NCI-H1694 treated with DMSO at 0.1 percent for 48 hours (cell line): ENCODE results near the gene ST6GAL2.

Experiments
- DNase-seq: peaks from one replicate; lab custom pipeline; 2025; lab: John Stamatoyannopoulos, UW

The ST6GAL2 gene

DNA sequence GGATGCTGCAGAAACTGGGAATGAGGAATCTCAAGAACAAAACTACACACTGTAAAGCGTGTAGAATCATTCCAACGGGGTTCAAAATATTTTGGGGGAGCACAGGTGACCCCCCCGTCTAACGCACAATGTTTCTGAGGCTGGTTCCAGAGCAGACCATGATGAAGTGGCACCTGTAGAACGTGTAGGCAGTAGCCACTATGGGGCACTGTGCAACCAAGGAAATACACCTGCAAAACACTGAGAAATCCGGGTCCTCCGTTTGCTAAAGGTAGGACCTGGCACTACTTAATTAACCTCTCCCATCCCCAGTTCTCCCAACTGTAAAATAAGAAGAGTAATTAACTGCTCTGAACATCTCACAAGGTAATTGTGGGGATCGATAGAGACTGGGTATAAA is 22.6 kb downstream of the ST6GAL2 start:
- DNase-seq = no peak

DNA sequence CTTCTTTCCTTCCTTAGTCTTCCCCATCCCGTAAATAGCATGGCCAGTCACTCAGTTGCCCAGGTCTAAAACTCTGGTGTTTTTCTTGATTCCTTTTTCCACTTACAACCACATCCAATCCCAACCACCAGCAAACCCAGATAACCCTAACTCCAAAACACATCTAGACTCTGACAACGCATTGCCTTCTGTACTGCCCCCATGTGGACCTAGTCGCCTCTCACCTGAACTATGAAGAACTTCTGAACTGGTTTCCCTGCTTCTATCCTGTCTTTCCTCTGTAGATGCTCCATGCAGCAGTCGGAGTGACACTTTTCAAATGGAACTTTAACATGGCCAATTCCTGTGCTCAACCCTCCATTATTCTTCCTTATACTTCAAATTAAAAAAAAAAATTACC is 26.5 kb downstream of the ST6GAL2 start:
- DNase-seq = no peak

- no peak for DNase-seq
These were observed 27.2 kb downstream of the ST6GAL2 start for GRCh38 chr2:106858810-106859209.

DNA sequence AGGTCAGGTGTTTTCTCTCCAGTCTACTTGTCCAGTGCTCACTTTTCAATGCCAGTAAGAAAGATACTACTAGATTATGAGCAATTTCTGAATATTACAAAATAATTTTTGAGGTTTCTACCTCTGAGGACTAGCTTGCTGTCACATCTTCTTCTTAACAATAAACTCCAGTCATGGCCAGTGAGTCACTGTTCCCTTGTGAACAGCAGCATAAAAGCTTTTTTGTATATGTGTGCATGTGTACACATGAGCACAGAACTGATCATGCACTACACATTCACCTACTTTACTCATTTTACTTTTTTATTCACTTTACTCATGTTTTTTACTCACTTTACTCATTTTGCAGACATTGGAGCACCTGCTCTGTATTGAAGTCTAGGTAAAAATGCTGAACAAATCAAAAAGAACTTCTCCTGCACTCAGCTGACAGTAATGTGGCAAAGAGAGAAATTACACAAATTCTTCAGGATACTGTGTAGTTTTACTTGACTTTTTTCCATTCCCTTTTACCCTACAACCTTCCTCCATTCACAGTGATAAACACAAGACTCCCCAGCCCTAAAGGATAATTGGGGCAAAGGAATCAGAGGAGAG is 28.0 kb downstream of the ST6GAL2 start:
- no peak for DNase-seq

DNA sequence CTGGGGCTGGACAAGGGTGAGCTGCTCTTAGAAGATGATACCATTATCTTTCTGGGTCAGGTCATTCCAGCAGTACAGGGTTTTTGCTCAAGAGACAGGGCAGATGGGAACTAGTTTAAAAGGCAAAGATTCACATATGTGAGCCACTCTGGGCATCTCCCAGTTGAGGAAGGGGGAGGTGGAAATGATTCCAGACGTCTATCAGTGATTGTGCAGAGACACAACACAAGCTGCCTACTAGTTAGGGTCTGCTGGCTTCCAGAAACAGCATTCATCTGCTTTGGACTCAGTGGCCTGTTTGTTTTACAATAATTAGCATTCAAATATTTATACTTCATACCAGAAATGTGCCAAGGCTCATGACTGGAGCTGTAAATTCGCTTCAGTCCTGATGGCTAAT is 32.3 kb downstream of the ST6GAL2 start:
- DNase-seq = peak; percentile 81

- no peak for DNase-seq
These were observed 34.0 kb downstream of the ST6GAL2 start for GRCh38 chr2:106851881-106852501.

DNA sequence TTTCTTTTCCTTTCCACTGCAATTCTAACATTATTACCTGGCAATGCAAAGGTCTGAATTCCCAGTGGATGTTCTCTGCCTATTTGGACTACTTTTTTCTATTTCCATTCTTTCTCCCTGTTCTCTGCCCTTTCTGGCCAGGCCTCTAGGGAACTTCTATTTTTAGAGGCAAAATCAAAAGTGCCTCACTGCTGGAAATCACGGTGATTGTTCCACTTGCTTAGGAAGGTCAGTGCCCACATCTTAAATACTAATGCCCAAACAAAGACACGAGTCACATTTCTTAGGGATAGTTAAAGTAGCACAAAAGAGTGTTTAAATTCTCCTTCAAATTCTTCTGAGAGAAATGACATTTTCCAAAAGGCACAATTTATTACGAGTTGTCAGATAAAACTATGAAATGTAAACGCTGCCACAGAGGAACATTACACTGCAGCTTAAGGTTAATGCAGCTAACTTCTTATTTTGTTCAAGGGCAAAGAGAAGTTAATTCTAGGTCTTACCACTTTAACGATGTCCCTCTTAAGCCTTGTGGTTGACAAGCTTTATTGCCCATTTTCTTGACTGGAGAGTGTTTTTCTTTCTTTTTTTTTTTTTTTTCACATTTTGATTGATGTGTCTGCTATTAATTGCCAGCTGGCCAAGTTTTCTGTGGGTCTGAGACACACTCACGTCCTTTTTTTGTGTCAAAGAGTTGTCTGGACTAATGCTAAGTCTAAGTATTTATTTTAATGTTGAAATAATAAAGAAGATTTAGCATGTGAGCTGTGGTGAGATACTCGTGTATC is 34.7 kb downstream of the ST6GAL2 start:
- no peak for DNase-seq

DNA sequence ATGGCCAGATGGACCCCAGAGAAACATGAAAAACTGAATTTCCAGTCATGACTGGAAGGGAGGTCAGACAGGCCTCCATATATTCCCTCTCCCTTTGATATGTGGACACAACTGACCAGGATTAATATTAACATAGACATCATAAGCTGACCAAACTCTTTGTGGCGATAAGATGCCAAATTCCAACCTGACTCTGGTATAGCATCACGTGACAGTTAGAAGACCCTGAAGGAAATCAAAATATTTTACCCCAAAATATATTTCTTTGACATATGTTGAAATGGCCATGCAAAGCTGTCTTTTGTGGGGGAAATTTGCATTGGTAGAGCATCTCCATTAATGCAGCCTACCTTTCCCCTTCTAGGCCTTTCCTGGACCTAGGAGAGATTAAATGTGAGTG is 36.7 kb downstream of the ST6GAL2 start:
- no peak for DNase-seq

DNA sequence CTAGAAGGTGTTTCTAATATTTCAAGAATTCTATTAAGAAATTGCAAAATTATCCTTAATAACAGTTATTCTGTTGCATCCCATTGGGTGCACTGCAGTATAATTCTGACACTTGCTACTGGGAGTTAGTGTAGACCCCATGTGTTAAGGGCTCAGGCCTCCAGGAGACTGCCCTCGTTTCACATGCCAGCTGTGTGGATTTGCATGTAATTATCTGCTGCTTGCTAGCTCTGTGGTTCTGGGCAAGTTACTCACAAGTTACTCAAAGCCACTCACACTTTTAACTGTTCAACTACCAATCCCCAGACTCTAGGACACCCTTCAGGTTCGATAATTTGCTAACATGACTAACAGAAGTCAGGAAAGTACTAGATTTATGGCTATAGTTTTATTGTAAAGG is 38.6 kb downstream of the ST6GAL2 start:
- DNase-seq = no peak

GRCh38 chr2:106845716-106846115 is 40.3 kb downstream of the ST6GAL2 start:
- no peak for DNase-seq

GRCh38 chr2:106843910-106844250 is 42.1 kb downstream of the ST6GAL2 start:
- DNase-seq = peak; percentile 12

DNA sequence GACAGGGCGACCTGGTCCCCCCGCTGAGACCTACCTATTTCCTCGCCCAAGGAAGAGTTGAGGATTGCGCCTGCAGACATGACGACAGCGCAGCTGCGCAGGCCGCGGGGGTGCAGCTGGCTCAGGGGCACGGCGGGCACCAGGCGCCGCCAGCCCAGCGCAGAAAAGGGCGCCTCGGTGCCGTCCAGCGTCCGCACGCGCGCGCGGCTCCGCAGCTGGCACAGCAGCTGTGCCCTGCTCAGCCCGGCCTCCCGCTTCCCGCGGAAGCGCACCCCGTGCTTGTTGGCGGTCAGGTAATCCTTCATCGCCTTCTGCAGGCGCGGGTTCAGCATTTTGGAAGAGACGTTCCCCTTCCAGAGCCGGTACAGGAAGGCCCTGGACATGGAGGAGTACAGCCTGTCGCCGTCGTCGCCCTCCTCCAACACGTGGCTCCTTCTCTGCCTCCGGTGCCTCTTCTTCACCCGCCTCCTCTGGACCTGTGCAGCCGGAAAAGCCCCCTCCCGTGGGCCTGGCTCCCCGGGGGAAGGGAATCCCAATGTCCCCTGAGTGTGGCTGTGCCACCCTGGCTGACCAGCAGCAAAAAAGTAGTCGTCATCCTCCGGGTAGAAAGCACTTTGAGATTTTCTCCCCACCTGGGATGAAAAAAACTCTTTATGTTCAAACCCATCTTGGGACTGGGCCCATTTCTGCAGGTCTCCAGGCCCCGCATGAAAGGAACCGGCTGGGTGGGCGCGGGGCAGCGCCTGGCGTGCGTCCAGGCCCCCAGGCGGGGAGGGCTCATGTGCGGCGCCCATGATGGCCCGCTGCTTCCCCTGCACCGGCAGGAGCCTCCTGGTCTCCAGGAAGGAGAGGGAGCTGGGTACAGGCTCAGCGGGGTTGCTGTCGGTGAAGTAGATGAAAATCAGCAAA is 42.7 kb downstream of the ST6GAL2 start:
- DNase-seq = no peak

DNA sequence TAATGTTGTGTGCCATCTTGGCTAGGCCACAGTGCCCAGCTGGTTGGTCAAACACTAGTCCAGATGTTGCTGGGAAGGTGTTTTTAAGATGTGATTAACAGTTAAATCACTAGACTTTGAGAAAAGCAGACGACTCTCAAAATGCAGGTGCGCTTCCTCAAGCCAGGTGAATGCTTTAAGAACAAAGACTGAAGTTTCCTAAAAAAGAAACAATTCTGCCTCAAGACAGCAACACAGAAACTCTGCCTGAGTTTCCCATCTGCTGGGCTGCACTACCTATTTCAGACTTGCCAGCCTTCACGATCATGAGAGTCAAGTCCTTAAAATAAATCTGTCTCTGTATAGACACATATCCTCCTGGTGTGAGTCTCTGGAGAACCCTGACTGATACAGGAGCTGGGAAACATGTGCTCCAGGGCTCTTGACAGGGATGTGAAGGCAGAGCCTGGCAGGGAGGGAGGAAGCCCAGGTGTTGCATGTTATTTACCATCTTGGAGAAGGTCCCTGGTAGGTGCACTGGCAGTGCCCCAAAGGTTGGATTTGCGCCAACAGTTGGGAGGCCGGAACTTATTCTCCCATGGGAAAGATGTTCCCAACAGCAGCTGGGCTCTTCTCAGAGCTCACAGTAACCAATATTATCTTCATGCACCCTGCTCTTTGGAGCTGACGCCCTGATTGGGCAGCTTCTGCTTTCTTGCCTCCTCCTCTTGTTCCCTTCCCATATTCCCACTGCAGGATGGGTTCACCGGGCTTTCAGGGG is 43.9 kb downstream of the ST6GAL2 start:
- DNase-seq = peak; percentile 33

GRCh38 chr2:106840818-106841217 is 45.1 kb downstream of the ST6GAL2 start:
- DNase-seq = no peak

DNA sequence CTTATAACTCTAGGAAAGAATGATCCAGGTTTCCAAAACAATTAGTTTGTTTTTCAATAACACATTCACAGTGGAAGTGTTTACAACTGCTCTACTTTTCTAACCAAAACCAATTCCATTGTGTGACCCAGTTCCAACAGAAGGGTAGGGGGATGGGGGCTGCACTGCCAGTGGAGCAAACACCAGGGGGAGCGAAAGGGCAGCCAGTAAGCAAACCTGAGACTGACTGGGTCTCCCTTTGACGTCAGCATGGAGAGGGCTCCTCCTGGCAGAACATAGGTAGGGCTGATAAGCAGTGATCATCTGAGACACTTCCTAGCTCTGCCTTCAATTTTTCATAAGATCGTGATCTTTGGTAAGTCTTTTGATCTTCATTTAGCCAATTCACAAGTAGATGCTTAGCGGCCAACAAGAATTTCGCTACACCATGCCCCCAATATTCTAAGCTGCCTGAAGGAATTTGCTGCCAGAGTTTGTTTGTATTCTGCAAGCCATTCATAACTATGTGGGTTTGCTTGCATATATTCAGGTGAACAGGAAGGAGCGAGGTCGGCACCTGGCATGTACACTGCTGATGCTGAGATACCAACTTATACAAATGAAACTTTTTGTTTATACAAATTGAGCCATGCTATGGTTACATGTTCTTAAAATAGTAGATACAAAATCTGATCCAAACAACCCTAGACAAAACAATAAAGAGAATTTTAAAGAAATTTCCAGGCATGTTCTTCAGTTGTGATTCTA is 45.9 kb downstream of the ST6GAL2 start:
- peak; percentile 41 for DNase-seq

DNA sequence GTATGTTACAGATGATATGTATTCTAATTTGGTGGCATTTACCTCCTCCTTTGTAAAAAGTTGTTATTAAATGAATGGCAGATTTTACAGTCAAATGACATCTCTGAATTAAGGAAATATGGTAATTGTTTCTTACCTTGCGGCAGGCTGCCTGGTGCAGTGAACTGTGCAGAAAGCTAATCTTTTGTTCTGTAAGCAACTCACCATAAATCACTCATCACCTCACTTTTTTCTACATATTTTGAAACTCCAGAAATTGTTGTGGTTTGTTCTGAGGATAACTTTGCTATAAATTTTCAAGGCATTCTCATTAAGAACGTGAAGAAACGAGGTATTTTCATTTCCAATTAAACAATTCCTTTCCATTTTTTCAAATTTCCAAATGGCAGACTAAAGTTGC is 52.7 kb downstream of the ST6GAL2 start:
- no peak for DNase-seq

GRCh38 chr2:106831816-106832569 is 54.0 kb downstream of the ST6GAL2 start:
- no peak for DNase-seq

DNA sequence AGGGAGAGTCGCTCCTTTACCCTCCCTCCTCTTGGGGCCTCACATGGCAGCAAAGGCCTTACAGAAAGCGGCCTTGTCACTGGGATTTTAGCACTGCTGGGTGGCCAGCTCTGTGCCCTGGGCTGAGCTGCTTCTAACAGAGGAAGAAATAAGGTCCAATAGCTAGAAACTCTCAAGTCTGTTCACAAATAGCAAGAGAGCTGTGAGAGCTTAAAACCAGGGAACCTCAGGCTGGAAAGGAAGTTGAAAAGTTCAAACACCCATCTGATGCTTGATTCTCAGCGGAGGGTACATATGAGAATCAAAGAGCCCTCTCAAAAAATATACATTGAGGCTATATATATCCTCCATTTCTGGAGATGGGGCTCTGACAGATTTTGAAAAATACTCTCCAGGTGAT is 54.7 kb downstream of the ST6GAL2 start:
- DNase-seq = no peak

GRCh38 chr2:106830191-106830590 is 55.8 kb downstream of the ST6GAL2 start:
- no peak for DNase-seq

DNA sequence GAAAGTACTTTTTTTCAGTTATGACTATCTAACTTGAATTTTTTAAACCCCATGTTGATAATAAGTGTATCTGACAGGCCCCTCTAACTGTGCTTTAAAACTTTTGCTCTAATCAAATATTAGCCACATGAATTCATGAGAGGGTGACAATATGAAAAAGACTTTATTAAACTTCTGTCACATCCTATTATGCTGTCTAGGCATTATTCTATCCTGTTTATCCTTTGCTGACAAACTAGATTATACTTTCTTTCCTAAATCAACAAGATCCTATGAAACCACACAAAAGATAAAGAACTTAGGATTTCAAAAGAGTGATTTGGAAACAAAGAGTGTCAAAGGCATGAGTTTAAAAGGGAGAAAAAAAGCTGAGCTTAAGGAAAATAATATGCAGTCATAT is 57.8 kb downstream of the ST6GAL2 start:
- DNase-seq = no peak
